Measurements from ENCODE around the gene DAPK2. TPM values are rescaled to one million over a fixed set of nuclear protein-coding genes. Genes with fewer than 3 reads are reported as not detected.

The DAPK2 gene
- polyA plus RNA-seq, 2 of the 4 experiments (the other 2 are of a cell fraction), result 3.1 to 4.8 TPM

DNA sequence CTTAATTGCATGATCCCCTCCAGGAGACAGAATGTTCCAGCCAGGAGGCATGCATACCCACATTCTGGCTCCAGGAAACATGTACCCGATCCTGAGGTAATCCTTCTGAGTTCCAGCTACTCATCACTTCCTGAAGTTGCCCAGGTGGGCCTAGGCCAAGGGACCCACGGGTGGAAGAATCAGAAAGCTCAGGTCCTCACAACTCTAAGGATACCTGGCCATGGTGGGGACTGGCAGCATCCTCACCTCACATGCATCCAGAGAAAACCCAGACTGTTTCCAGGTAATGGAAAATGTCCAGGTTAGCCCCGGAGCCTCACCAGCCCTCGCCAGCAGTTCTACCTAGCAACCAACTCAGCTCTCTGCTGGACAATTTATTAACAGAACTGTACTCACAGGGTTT is 78.2 kb downstream of the DAPK2 start:
- 86% methylated on average over 4 of the region's 4 CpGs for WGBS (ENCODE audit: missing lambda C conversion rate)
- DNase-seq (ENCODE audit: low read depth in 1 of 2, low spot score in 1 of 2), result no peak
- Histone ChIP-seq H3K4me3 (no peak overlapping the region), H3K4me1 (peaks cover 4% of the 10 kb centered on the region; the same call in 2 of the 3 replicates), H3K4me2 (no peak overlapping the region), H3K27ac (no peak overlapping the region), H3K9me3 (peaks cover 6% of the 10 kb centered on the region; the same call in 2 of the 3 replicates)
- TF ChIP-seq NFE2L2 (conservative IDR thresholded peaks at IDR 0.05; ENCODE audit: low read length) (no peak), RFX5 (IDR thresholded peaks at IDR 0.05) (no peak), MAX (IDR thresholded peaks at IDR 0.05) (no peak), KDM5A (IDR thresholded peaks at IDR 0.05) (no peak), FOXS1 (CRISPR knock-in tag; IDR thresholded peaks at IDR 0.05) (no peak), HOXB5 (CRISPR knock-in tag; IDR thresholded peaks at IDR 0.05) (no peak), RAD21 (conservative IDR thresholded peaks at IDR 0.05 in 1 of 2, IDR thresholded peaks at IDR 0.05 in 1 of 2) (no peak), PBX3 (IDR thresholded peaks at IDR 0.05) (no peak), ZC3H11A (IDR thresholded peaks at IDR 0.05) (no peak), FOSL2 (IDR thresholded peaks at IDR 0.05) (no peak), FOSL2 (CRISPR knock-in tag; IDR thresholded peaks at IDR 0.05) (no peak), KDM1A (IDR thresholded peaks at IDR 0.05; ENCODE audit: low read depth) (no peak), CEBPB (IDR thresholded peaks at IDR 0.05) (no peak), MYC (IDR thresholded peaks at IDR 0.05; ENCODE audit: borderline replicate concordance, low read length) (no peak), HOXA7 (CRISPR knock-in tag; IDR thresholded peaks at IDR 0.05) (no peak), RNF2 (IDR thresholded peaks at IDR 0.05; ENCODE audit: borderline replicate concordance, low read depth) (no peak), CBX8 (IDR thresholded peaks at IDR 0.05) (no peak)
- TF ChIP-seq, protein P1, sequence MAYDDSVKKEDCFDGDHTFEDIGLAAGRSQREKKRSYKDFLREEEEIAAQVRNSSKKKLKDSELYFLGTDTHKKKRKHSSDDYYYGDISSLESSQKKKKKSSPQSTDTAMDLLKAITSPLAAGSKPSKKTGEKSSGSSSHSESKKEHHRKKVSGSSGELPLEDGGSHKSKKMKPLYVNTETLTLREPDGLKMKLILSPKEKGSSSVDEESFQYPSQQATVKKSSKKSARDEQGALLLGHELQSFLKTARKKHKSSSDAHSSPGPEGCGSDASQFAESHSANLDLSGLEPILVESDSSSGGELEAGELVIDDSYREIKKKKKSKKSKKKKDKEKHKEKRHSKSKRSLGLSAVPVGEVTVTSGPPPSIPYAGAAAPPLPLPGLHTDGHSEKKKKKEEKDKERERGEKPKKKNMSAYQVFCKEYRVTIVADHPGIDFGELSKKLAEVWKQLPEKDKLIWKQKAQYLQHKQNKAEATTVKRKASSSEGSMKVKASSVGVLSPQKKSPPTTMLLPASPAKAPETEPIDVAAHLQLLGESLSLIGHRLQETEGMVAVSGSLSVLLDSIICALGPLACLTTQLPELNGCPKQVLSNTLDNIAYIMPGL (CRISPR knock-in tag; IDR thresholded peaks at IDR 0.05; ENCODE audit: borderline replicate concordance), result no peak
- TF ChIP-seq, protein P2, sequence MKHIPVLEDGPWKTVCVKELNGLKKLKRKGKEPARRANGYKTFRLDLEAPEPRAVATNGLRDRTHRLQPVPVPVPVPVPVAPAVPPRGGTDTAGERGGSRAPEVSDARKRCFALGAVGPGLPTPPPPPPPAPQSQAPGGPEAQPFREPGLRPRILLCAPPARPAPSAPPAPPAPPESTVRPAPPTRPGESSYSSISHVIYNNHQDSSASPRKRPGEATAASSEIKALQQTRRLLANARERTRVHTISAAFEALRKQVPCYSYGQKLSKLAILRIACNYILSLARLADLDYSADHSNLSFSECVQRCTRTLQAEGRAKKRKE (CRISPR knock-in tag; IDR thresholded peaks at IDR 0.05; ENCODE audit: low read depth), result no peak
- TF ChIP-seq, protein P3, sequence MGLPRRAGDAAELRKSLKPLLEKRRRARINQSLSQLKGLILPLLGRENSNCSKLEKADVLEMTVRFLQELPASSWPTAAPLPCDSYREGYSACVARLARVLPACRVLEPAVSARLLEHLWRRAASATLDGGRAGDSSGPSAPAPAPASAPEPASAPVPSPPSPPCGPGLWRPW (IDR thresholded peaks at IDR 0.05), result no peak
- TF ChIP-seq, protein P4, sequence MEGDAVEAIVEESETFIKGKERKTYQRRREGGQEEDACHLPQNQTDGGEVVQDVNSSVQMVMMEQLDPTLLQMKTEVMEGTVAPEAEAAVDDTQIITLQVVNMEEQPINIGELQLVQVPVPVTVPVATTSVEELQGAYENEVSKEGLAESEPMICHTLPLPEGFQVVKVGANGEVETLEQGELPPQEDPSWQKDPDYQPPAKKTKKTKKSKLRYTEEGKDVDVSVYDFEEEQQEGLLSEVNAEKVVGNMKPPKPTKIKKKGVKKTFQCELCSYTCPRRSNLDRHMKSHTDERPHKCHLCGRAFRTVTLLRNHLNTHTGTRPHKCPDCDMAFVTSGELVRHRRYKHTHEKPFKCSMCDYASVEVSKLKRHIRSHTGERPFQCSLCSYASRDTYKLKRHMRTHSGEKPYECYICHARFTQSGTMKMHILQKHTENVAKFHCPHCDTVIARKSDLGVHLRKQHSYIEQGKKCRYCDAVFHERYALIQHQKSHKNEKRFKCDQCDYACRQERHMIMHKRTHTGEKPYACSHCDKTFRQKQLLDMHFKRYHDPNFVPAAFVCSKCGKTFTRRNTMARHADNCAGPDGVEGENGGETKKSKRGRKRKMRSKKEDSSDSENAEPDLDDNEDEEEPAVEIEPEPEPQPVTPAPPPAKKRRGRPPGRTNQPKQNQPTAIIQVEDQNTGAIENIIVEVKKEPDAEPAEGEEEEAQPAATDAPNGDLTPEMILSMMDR (IDR thresholded peaks at IDR 0.05), result no peak
- CTCF ChIA-PET, result interaction anchor here (0.8 to 4.5 kb wide), 8 partner anchors 9 to 216 kb away, joined by 3 to 16 read pairs (median 4); partner anchors contain the start of gene DAPK2
- POLR2A ChIA-PET, result no interaction called here
- ATAC-seq, result no peak
- no peak for FAIRE-seq

- Histone ChIP-seq H3K9me3 (peaks cover 7% of the 10 kb centered on the region; the same call in 2 of the 3 replicates), H3K27ac (no peak overlapping the region), H3K4me2 (no peak overlapping the region), H3K4me1 (no peaks in the 10 kb centered on the region), H3K4me3 (no peak overlapping the region)
- ATAC-seq (no peak), DNase-seq (ENCODE audit: low read depth in 1 of 2, low spot score in 1 of 2) (no peak), FAIRE-seq (no peak)
- POLR2A ChIA-PET, result no interaction called here
- 68% methylated on average over 4 of the region's 4 CpGs for WGBS (ENCODE audit: missing lambda C conversion rate)
- CTCF ChIA-PET, result interaction anchor here (0.8 to 4.5 kb wide), 7 partner anchors 10 to 215 kb away, joined by 3 to 16 read pairs (median 5); partner anchors contain the start of gene DAPK2
- TF ChIP-seq KDM1A (IDR thresholded peaks at IDR 0.05; ENCODE audit: low read depth) (no peak), RARB (CRISPR knock-in tag; IDR thresholded peaks at IDR 0.05) (no peak), GATA3 (IDR thresholded peaks at IDR 0.05; ENCODE audit: borderline replicate concordance) (no peak), NR3C1 (IDR thresholded peaks at IDR 0.05) (no peak), NPAS2 (CRISPR knock-in tag; IDR thresholded peaks at IDR 0.05; ENCODE audit: borderline replicate concordance) (no peak), FOSL2 (IDR thresholded peaks at IDR 0.05) (no peak), FOSL2 (CRISPR knock-in tag; IDR thresholded peaks at IDR 0.05) (no peak), RAD21 (conservative IDR thresholded peaks at IDR 0.05 in 1 of 2, IDR thresholded peaks at IDR 0.05 in 1 of 2) (no peak), POLR2A (IDR thresholded peaks at IDR 0.05; ENCODE audit: low read length) (no peak), MAX (IDR thresholded peaks at IDR 0.05) (no peak), CBX8 (IDR thresholded peaks at IDR 0.05) (no peak), EHF (CRISPR knock-in tag; IDR thresholded peaks at IDR 0.05) (no peak)
- TF ChIP-seq, protein P4 (IDR thresholded peaks at IDR 0.05), result no peak
- TF ChIP-seq, protein P5, sequence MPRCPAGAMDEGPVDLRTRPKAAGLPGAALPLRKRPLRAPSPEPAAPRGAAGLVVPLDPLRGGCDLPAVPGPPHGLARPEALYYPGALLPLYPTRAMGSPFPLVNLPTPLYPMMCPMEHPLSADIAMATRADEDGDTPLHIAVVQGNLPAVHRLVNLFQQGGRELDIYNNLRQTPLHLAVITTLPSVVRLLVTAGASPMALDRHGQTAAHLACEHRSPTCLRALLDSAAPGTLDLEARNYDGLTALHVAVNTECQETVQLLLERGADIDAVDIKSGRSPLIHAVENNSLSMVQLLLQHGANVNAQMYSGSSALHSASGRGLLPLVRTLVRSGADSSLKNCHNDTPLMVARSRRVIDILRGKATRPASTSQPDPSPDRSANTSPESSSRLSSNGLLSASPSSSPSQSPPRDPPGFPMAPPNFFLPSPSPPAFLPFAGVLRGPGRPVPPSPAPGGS (IDR thresholded peaks at IDR 0.05), result no peak
Measured at GRCh38 chr15:63967616-63968015, 78.7 kb downstream of the DAPK2 start.

Data from A549 (cell line).